ENCODE results near the gene OASL. TPM values are rescaled to one million over a fixed set of nuclear protein-coding genes. Genes with fewer than 3 reads are reported as not detected.

OASL gene
- polyA plus RNA-seq, 1 of the 3 experiments (the other 2 are of a cell fraction), result 0.41 TPM

GRCh38 chr12:121086781-121087295, 47.8 kb upstream of the OASL start:
- 59% methylated on average over 8 of the region's 8 CpGs for WGBS (ENCODE audit: low lambda C conversion rate)
- H3F3A ChIP-seq (replicated peaks; ENCODE audit: insufficient read depth), result no peaks in the 10 kb centered on the region
- H3K4me3 ChIP-seq (ENCODE audit: low read depth in 2 of 2, low read length in 1 of 2), result no peak overlapping the region
- H3K9me2 ChIP-seq, result no peaks in the 10 kb centered on the region
- POLR2A ChIA-PET, result no interaction called here
- no peak overlapping the region for H3K9ac ChIP-seq
- H3K27ac ChIP-seq (ENCODE audit: low read depth in 2 of 2, low read length in 1 of 2), result no peak overlapping the region
- H3K4me2 ChIP-seq, result no peak overlapping the region
- CTCF ChIA-PET, result interaction anchor here (0.6 to 2.6 kb wide), 2 partner anchors 9 kb away, joined by 3 to 11 read pairs; no protein-coding TSS in a partner anchor
- no peaks in the 10 kb centered on the region for H3K4me1 ChIP-seq (ENCODE audit: control insufficient read depth in 1 of 2, insufficient read depth in 2 of 2, low read depth in 1 of 2, low read length in 1 of 2)
- H3K79me2 ChIP-seq (ENCODE audit: insufficient read depth), result no peaks in the 10 kb centered on the region
- peaks cover 2% of the 10 kb centered on the region; the same call in 1 of the 2 replicates for H3K27me3 ChIP-seq (ENCODE audit: insufficient read depth)
- no peak for TF ChIP-seq SIN3A (IDR thresholded peaks at IDR 0.05; ENCODE audit: borderline replicate concordance, low read depth, low read length)
- TF ChIP-seq SMC3 (IDR thresholded peaks at IDR 0.05; ENCODE audit: low read depth, low read length), result no peak
- no peaks in the 10 kb centered on the region for H3K36me3 ChIP-seq (replicated peaks in 1 of 2; ENCODE audit: control insufficient read depth in 1 of 2, insufficient read depth in 2 of 2, low read length in 1 of 2)
- no peaks in the 10 kb centered on the region for H4K20me1 ChIP-seq (ENCODE audit: insufficient read depth)
- no peak for DNase-seq
- H3K9me3 ChIP-seq, result no peaks in the 10 kb centered on the region
- no peak overlapping the region for H2AFZ ChIP-seq (ENCODE audit: low read depth)

- no peak for DNase-seq
- Histone ChIP-seq H3K4me2 (no peak overlapping the region), H3K27me3 (ENCODE audit: insufficient read depth) (no peaks in the 10 kb centered on the region), H4K20me1 (ENCODE audit: insufficient read depth) (no peaks in the 10 kb centered on the region), H3K27ac (ENCODE audit: low read depth in 2 of 2, low read length in 1 of 2) (no peak overlapping the region), H3K4me3 (ENCODE audit: low read depth in 2 of 2, low read length in 1 of 2) (no peak overlapping the region), H3F3A (replicated peaks; ENCODE audit: insufficient read depth) (no peaks in the 10 kb centered on the region), H3K9me3 (no peaks in the 10 kb centered on the region), H3K4me1 (ENCODE audit: control insufficient read depth in 1 of 2, insufficient read depth in 2 of 2, low read depth in 1 of 2, low read length in 1 of 2) (no peaks in the 10 kb centered on the region), H3K9me2 (no peaks in the 10 kb centered on the region), H2AFZ (ENCODE audit: low read depth) (no peak overlapping the region), H3K36me3 (replicated peaks in 1 of 2; ENCODE audit: control insufficient read depth in 1 of 2, insufficient read depth in 2 of 2, low read length in 1 of 2) (no peaks in the 10 kb centered on the region), H3K79me2 (ENCODE audit: insufficient read depth) (no peaks in the 10 kb centered on the region), H3K9ac (no peak overlapping the region)
- WGBS (ENCODE audit: low lambda C conversion rate), result 77% methylated on average over 8 of the region's 17 CpGs
- ChIA-PET POLR2A (no interaction called here), CTCF (interaction anchor here (1.3 to 2.6 kb wide), 3 partner anchors 11 to 239 kb away, joined by 3 to 11 read pairs (median 3); no protein-coding TSS in a partner anchor)
- no peak for TF ChIP-seq RFX5 (IDR thresholded peaks at IDR 0.05; ENCODE audit: low read length)
- no peak for TF ChIP-seq GATA2 (CRISPR knock-in tag; IDR thresholded peaks at IDR 0.05)
- TF ChIP-seq FOXJ3 (CRISPR knock-in tag; IDR thresholded peaks at IDR 0.05), result no peak
- TF ChIP-seq JUND (IDR thresholded peaks at IDR 0.05), result no peak
- TF ChIP-seq EP300 (IDR thresholded peaks at IDR 0.05; ENCODE audit: borderline replicate concordance in 1 of 2, low read depth in 1 of 2, low read length in 1 of 2), result no peak
- no peak for TF ChIP-seq FOXM1 (IDR thresholded peaks at IDR 0.05; ENCODE audit: low read depth)
- TF ChIP-seq GABPA (IDR thresholded peaks at IDR 0.05; ENCODE audit: low read depth), result no peak
- TF ChIP-seq ZBTB33 (IDR thresholded peaks at IDR 0.05; ENCODE audit: borderline replicate concordance, low read depth), result no peak
- no peak for TF ChIP-seq MAX (IDR thresholded peaks at IDR 0.05; ENCODE audit: low read depth)
- TF ChIP-seq, protein P1, sequence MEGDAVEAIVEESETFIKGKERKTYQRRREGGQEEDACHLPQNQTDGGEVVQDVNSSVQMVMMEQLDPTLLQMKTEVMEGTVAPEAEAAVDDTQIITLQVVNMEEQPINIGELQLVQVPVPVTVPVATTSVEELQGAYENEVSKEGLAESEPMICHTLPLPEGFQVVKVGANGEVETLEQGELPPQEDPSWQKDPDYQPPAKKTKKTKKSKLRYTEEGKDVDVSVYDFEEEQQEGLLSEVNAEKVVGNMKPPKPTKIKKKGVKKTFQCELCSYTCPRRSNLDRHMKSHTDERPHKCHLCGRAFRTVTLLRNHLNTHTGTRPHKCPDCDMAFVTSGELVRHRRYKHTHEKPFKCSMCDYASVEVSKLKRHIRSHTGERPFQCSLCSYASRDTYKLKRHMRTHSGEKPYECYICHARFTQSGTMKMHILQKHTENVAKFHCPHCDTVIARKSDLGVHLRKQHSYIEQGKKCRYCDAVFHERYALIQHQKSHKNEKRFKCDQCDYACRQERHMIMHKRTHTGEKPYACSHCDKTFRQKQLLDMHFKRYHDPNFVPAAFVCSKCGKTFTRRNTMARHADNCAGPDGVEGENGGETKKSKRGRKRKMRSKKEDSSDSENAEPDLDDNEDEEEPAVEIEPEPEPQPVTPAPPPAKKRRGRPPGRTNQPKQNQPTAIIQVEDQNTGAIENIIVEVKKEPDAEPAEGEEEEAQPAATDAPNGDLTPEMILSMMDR (IDR thresholded peaks at IDR 0.05), result no peak
Observed at GRCh38 chr12:121085506-121086353, 46.7 kb upstream of the OASL start.

Measured in SK-N-SH (cell line).